Endodermal cell (in vitro differentiated cells): Measurements from ENCODE around the gene SLITRK4. TPM values are rescaled to one million over a fixed set of nuclear protein-coding genes. Genes with fewer than 3 reads are reported as not detected.

Source experiments
- DNase-seq: peaks from one replicate; pipeline ENCODE4 v3.0.0-alpha.2; 2017
- H3K27ac ChIP-seq: 2 replicates; pipeline ENCODE4 v1.5.1; 2013; ENCODE audit warnings: mild to moderate bottlenecking, low read depth, low read length, moderate library complexity
- H3K27me3 ChIP-seq: 2 replicates; pipeline ENCODE4 v1.6.1; 2013; ENCODE audit warnings: mild to moderate bottlenecking, low read length, moderate library complexity; ENCODE audit not compliant: insufficient read depth, control insufficient read depth, poor library complexity, severe bottlenecking
- H3K36me3 ChIP-seq: 2 replicates; pipeline ENCODE4 v1.7.0; 2013; ENCODE audit warnings: mild to moderate bottlenecking, low read length, moderate library complexity; ENCODE audit not compliant: control insufficient read depth, insufficient read depth
- H3K4me1 ChIP-seq: one replicate; pipeline ENCODE4 v1.7.0; 2013; ENCODE audit warnings: low read length; ENCODE audit not compliant: control insufficient read depth, insufficient read depth
- H3K4me3 ChIP-seq: 2 replicates; pipeline ENCODE4 v1.5.1; 2013; ENCODE audit warnings: mild to moderate bottlenecking, low read length, moderate library complexity
- H3K9ac ChIP-seq: 2 replicates; pipeline ENCODE4 v1.6.1; 2013; ENCODE audit warnings: mild to moderate bottlenecking, low read length, moderate library complexity; ENCODE audit not compliant: poor library complexity, severe bottlenecking; ENCODE audit errors: extremely low read depth
- H3K9me3 ChIP-seq: 2 replicates; pipeline ENCODE4 v1.6.1; 2013; ENCODE audit warnings: mild to moderate bottlenecking, low read length, moderate library complexity; ENCODE audit not compliant: control insufficient read depth
- H3K27ac Mint-ChIP-seq: 2 replicates; pipeline ENCODE4 v1.8.0; 2020; ENCODE audit warnings: mixed read lengths
- H3K27me3 Mint-ChIP-seq: 2 replicates; pipeline ENCODE4 v1.8.0; 2021; ENCODE audit warnings: mild to moderate bottlenecking, mixed read lengths; ENCODE audit not compliant: insufficient read depth
- H3K36me3 Mint-ChIP-seq: 2 replicates; pipeline ENCODE4 v1.8.0; 2020; ENCODE audit warnings: low read depth, mixed read lengths
- H3K4me1 Mint-ChIP-seq: 2 replicates; pipeline ENCODE4 v1.8.0; 2020; ENCODE audit warnings: mixed read lengths
- H3K4me3 Mint-ChIP-seq: 2 replicates; pipeline ENCODE4 v1.8.0; 2020; ENCODE audit warnings: mild to moderate bottlenecking, moderate library complexity, mixed read lengths
- H3K9me3 Mint-ChIP-seq: 2 replicates; pipeline ENCODE4 v1.8.0; 2020; ENCODE audit warnings: mild to moderate bottlenecking, mixed read lengths
- WGBS, 2 experiments: methylation state at CpG; one replicate each; pipeline versions ENCODE4 v1.1.5 to v1.1.7; 2013; ENCODE audit warnings: missing lambda C conversion rate in 2 of 2, mixed read lengths in 1 of 2; ENCODE audit not compliant: insufficient coverage in 1 of 2, insufficient read length in 1 of 2; 5-methylcytosine and 5-hydroxymethylcytosine counted together
- long read RNA-seq, 4 experiments: library from polyadenylated mRNA in 2 of 4; library from RNA in 1 of 4; library from capped mRNA in 1 of 4; stranded (forward) in 3 of 4; unstranded in 1 of 4; transcript quantifications; one replicate each; pipeline ENCODE4 v2.0.0, GENCODE V29; 2020 to 2021; ENCODE audit warnings: inconsistent platforms in 1 of 4
- polyA plus RNA-seq, 2 experiments: library from polyadenylated mRNA; stranded (reverse); fragments of 50-300 nt; gene quantifications; one replicate each; pipeline ENCODE4 v1.2.3, GENCODE V29; 2013
- total RNA-seq, 2 donors: library from RNA; stranded (reverse); fragmentation: NEBNext Ultra II Directional in 1 of 2; extraction: Animal tissue kit (Norgen Biotek cat#: 25700) in 1 of 2; gene quantifications; 2 replicates in 1 of 2; 3 replicates in 1 of 2; pipeline ENCODE4 v1.2.1, GENCODE V29; 2021
- TF ChIP-seq, protein P1 (sequence below): fragments of 200-600 bp; sonication (generic); conservative IDR thresholded peaks from 2 replicates; pipeline ENCODE4 v1.5.0; 2021; ENCODE audit warnings: antibody characterized with exemption, mild to moderate bottlenecking

The SLITRK4 gene, protein sequence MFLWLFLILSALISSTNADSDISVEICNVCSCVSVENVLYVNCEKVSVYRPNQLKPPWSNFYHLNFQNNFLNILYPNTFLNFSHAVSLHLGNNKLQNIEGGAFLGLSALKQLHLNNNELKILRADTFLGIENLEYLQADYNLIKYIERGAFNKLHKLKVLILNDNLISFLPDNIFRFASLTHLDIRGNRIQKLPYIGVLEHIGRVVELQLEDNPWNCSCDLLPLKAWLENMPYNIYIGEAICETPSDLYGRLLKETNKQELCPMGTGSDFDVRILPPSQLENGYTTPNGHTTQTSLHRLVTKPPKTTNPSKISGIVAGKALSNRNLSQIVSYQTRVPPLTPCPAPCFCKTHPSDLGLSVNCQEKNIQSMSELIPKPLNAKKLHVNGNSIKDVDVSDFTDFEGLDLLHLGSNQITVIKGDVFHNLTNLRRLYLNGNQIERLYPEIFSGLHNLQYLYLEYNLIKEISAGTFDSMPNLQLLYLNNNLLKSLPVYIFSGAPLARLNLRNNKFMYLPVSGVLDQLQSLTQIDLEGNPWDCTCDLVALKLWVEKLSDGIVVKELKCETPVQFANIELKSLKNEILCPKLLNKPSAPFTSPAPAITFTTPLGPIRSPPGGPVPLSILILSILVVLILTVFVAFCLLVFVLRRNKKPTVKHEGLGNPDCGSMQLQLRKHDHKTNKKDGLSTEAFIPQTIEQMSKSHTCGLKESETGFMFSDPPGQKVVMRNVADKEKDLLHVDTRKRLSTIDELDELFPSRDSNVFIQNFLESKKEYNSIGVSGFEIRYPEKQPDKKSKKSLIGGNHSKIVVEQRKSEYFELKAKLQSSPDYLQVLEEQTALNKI
- 10 to 100 TPM in 1 of 2 donors, 1 to 10 TPM in 1; 5.6 to 11.5 TPM for total RNA-seq
- polyA plus RNA-seq (2013, experiment 1 of 2) = 2.8 TPM
- polyA plus RNA-seq (2013, experiment 2 of 2) = 1.9 TPM
- long read RNA-seq, experiment 1, partial matches to known transcripts = 0 of 6 reads
- long read RNA-seq, experiment 1, other reads (novel, unspliced or antisense) = 2 of 6 reads
- long read RNA-seq, experiment 2, transcript SLITRK4-202 (2 exons, 3,074 nt) = minor isoform, 5 of 18 reads
- long read RNA-seq, experiment 2, transcript SLITRK4-201 (2 exons, 3,357 nt) = major isoform, 9 of 18 reads
- long read RNA-seq, experiment 2, partial matches to known transcripts = 0 of 18 reads
- long read RNA-seq, experiment 2, other reads (novel, unspliced or antisense) = 4 of 18 reads
- long read RNA-seq, experiment 3, transcript SLITRK4-201 (2 exons, 3,357 nt) = major isoform, 19 of 31 reads
- long read RNA-seq, experiment 3, transcript SLITRK4-202 (2 exons, 3,074 nt) = minor isoform, 11 of 31 reads
- long read RNA-seq, experiment 3, partial matches to known transcripts = 1 of 31 reads
- long read RNA-seq, experiment 3, other reads (novel, unspliced or antisense) = 0 of 31 reads
- long read RNA-seq, experiment 4, partial matches to known transcripts = 0 of 4 reads
- long read RNA-seq, experiment 4, other reads (novel, unspliced or antisense) = 0 of 4 reads

DNA sequence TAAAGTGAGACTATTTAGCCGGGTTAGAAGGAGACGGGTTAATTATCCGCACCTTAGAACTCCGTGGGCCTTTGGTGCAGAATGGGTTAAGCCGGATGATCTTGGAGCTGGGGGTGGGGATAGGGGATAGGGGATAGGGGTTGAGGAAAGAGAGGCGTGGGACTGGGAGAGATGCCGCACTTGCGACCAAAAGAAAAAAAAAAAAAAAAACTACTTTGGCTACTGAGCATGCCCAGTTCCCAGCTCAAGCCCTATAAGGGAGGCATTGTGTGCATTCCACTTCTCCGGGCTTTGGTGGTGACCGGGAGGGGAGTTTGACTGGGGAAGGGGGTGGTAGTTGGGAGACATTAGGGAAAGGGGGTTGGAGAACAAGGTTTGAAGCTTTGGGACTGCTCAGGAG lies at the start of gene SLITRK4:
TSS of gene SLITRK4 (minus strand) at position 187 of the 400 bp plus-strand sequence. CDS start 4,993 bp downstream, outside the sequence.
- peaks cover 17% of the 10 kb centered on the region for H3K27me3 ChIP-seq
- peak; percentile 90 for DNase-seq
- H3K9me3 ChIP-seq = no peaks in the 10 kb centered on the region
- TF ChIP-seq, protein P1, sequence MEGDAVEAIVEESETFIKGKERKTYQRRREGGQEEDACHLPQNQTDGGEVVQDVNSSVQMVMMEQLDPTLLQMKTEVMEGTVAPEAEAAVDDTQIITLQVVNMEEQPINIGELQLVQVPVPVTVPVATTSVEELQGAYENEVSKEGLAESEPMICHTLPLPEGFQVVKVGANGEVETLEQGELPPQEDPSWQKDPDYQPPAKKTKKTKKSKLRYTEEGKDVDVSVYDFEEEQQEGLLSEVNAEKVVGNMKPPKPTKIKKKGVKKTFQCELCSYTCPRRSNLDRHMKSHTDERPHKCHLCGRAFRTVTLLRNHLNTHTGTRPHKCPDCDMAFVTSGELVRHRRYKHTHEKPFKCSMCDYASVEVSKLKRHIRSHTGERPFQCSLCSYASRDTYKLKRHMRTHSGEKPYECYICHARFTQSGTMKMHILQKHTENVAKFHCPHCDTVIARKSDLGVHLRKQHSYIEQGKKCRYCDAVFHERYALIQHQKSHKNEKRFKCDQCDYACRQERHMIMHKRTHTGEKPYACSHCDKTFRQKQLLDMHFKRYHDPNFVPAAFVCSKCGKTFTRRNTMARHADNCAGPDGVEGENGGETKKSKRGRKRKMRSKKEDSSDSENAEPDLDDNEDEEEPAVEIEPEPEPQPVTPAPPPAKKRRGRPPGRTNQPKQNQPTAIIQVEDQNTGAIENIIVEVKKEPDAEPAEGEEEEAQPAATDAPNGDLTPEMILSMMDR = no peak
- H3K36me3 ChIP-seq = no peaks in the 10 kb centered on the region
- H3K27ac ChIP-seq = peak within 1 kb of the TSS; percentile 17
- no peaks in the 10 kb centered on the region for H3K4me1 ChIP-seq
- peak within 1 kb of the TSS; percentile 91 for H3K27ac Mint-ChIP-seq
- WGBS, 2 experiments = 48% methylated on average over 7 of the region's 10 CpGs; no CpG with 5 or more reads in 1 of the 2 experiments
- no peak within 1 kb of the TSS for H3K9ac ChIP-seq
- H3K27me3 Mint-ChIP-seq = peaks cover 19% of the 10 kb centered on the region
- H3K9me3 Mint-ChIP-seq = peaks cover 49% of the 10 kb centered on the region
- peak within 1 kb of the TSS; percentile 74 for H3K4me3 Mint-ChIP-seq
- no peaks in the 10 kb centered on the region for H3K36me3 Mint-ChIP-seq
- peaks cover 2% of the 10 kb centered on the region for H3K4me1 Mint-ChIP-seq
- no peak within 1 kb of the TSS for H3K4me3 ChIP-seq

DNA sequence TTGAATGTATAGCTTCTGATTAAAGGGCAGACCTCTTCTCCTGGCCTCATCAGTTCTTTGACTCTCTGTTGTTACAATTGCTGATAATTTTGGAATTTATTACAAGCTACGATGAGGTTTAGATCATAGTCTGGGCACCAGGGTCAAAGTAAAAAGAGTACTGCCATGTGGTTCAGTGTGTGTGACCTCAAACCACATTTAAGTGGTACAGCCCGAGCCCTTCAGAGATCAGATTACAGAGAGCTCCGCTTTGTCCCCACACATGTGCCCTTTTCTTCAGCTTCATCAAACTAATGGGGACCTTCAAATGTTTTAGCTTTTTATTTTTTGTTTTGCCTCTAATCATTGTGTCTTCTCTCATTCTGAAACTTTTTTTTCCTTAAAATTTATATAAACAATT lies 47.6 kb upstream of the SLITRK4 start:
- 95% methylated on average over 3 of the region's 3 CpGs; no CpG with 5 or more reads in 1 of the 2 experiments for whole genome bisulfite sequencing, 2 experiments
- Mint-ChIP-seq H3K4me1 (no peaks in the 10 kb centered on the region), H3K27me3 (no peaks in the 10 kb centered on the region), H3K4me3 (no peak overlapping the region), H3K9me3 (peaks cover 38% of the 10 kb centered on the region), H3K27ac (no peak overlapping the region), H3K36me3 (no peaks in the 10 kb centered on the region)
- Histone ChIP-seq H3K36me3 (no peaks in the 10 kb centered on the region), H3K4me1 (no peaks in the 10 kb centered on the region), H3K27ac (no peak overlapping the region), H3K9ac (no peak overlapping the region), H3K9me3 (peaks cover 18% of the 10 kb centered on the region), H3K4me3 (no peak overlapping the region), H3K27me3 (no peaks in the 10 kb centered on the region)
- TF ChIP-seq, protein P1 = no peak
- DNase-seq = no peak
